ENCODE measurements around the gene BLACAT1. TPM values are rescaled to one million over a fixed set of nuclear protein-coding genes. Genes with fewer than 3 reads are reported as not detected.
"Not testable (repeated sequence)": the region's sequence is repeated elsewhere in the genome, so short reads cannot be mapped to it uniquely, and the experiment has no call there.

BLACAT1 gene
- total RNA-seq, 1 donor from 2014 or later: 3.9 TPM

GRCh38 chr1:205407970-205408369, 47.9 kb downstream of the BLACAT1 start:
- no peak for TF ChIP-seq CTCF (conservative IDR thresholded peaks at IDR 0.05)
- H3K36me3 Mint-ChIP-seq (ENCODE audit: low read depth): peaks cover 4% of the 10 kb centered on the region
- H3K27ac Mint-ChIP-seq (ENCODE audit: unreplicated experiment): no peak overlapping the region
- no peak for DNase-seq (ENCODE audit: low read depth, low spot score)
- H3K4me1 Mint-ChIP-seq: peaks cover 4% of the 10 kb centered on the region
- peaks cover 10% of the 10 kb centered on the region for H3K27me3 Mint-ChIP-seq (ENCODE audit: low read depth)
- H3K4me3 Mint-ChIP-seq: no peak overlapping the region
- H3K9me3 Mint-ChIP-seq: peaks cover 7% of the 10 kb centered on the region

- peaks cover 10% of the 10 kb centered on the region for H3K27me3 Mint-ChIP-seq (ENCODE audit: low read depth)
- not testable (repeated sequence) for H3K4me1 Mint-ChIP-seq; H3K36me3 Mint-ChIP-seq (ENCODE audit: low read depth); H3K27ac Mint-ChIP-seq (ENCODE audit: unreplicated experiment); H3K9me3 Mint-ChIP-seq; H3K4me3 Mint-ChIP-seq; DNase-seq (ENCODE audit: low read depth, low spot score)
Measured at GRCh38 chr1:205406252-205406651, 49.6 kb downstream of the BLACAT1 start.

Small RNA genes lying within 50 kb of the gene (microRNA-seq; reads per million reads assigned to microRNA genes)
- 7,206 reads per million, percentile 93 among the genes with 10 or more reads in this experiment for gene MIR135B

Other genes starting within 250 kb of the BLACAT1 start
- gene DSTYK, start 244.3 kb downstream of the BLACAT1 start, total RNA-seq: 14.8 and 17.0 TPM in 2 replicates
- gene TMCC2, start 228.1 kb downstream of the BLACAT1 start, total RNA-seq: 14.9 and 16.1 TPM in 2 replicates
- gene NUAK2, start 134.3 kb downstream of the BLACAT1 start, total RNA-seq: 14.7 and 15.4 TPM in 2 replicates
- 46.6 and 46.7 TPM in 2 replicates for gene KLHDC8A, start 99.1 kb downstream of the BLACAT1 start, total RNA-seq
- 10.2 and 10.7 TPM in 2 replicates for gene LEMD1, start 34.0 kb downstream of the BLACAT1 start, total RNA-seq
- gene CDK18, start 48.6 kb upstream of the BLACAT1 start, total RNA-seq: 26.4 and 30.8 TPM in 2 replicates
- 30.1 and 33.1 TPM in 2 replicates for gene ELK4, start 176.0 kb upstream of the BLACAT1 start, total RNA-seq
- gene SLC45A3, start 224.5 kb upstream of the BLACAT1 start, total RNA-seq: 13.1 and 14.0 TPM in 2 replicates

Measured in neural crest cell (in vitro differentiated cells).